RWPE1 (cell line): ENCODE data around the gene CNIH3.
A peak's percentile ranks its signal among the peaks of the same experiment; 100 is the strongest.

Experiments used
- CTCF ChIA-PET: fragments of 350-600 bp; sonication (Branson Sonifier 250); formaldehyde crosslinking; extraction: SDS; loops from one replicate; lab custom pipeline; 2021; lab: Yijun Ruan, JAX
- POLR2A ChIA-PET: fragments of 400-600 bp; formaldehyde crosslinking; extraction: SDS; loops from one replicate; lab custom pipeline; 2020; ENCODE audit warnings: antibody characterized with exemption; ENCODE audit not compliant: low non-redundant PET; lab: Yijun Ruan, JAX
- DNase-seq: peaks from one replicate; pipeline ENCODE4 v3.0.0; 2012; ENCODE audit warnings: low spot score
- H3K27ac ChIP-seq: fragments of 450-650 bp; 2 replicates; pipeline ENCODE4 v1.5.1; 2017
- CTCF ChIP-seq: fragments of 450-650 bp; conservative IDR thresholded peaks from 2 replicates; pipeline ENCODE4 v1.5.1; 2017; ENCODE audit warnings: low read depth, mild to moderate bottlenecking

The CNIH3 gene

GRCh38 chr1:224592636-224593582 lies 23.2 kb upstream of the CNIH3 start:
- no peak overlapping the region for H3K27ac ChIP-seq
- ChIA-PET POLR2A (no interaction called here), CTCF (no interaction called here)
- TF ChIP-seq CTCF, result no peak
- peak; percentile 22 for DNase-seq

GRCh38 chr1:224594360-224594759 lies 21.8 kb upstream of the CNIH3 start:
- CTCF ChIA-PET, result no interaction called here
- POLR2A ChIA-PET, result no interaction called here
- no peak for DNase-seq
- H3K27ac ChIP-seq, result no peak overlapping the region
- no peak for TF ChIP-seq CTCF

GRCh38 chr1:224594851-224595250 lies 21.3 kb upstream of the CNIH3 start:
- no peak overlapping the region for H3K27ac ChIP-seq
- no peak for DNase-seq
- ChIA-PET CTCF (no interaction called here), POLR2A (no interaction called here)
- TF ChIP-seq CTCF, result no peak

GRCh38 chr1:224605482-224606181 lies 10.5 kb upstream of the CNIH3 start:
- POLR2A ChIA-PET, result no interaction called here
- no peak for DNase-seq
- no peak for TF ChIP-seq CTCF
- H3K27ac ChIP-seq, result no peak overlapping the region
- CTCF ChIA-PET, result interaction anchor here (0.6 kb wide), 1 partner anchor 922 kb away, joined by 3 read pairs; no protein-coding TSS in a partner anchor

GRCh38 chr1:224607188-224608148 lies 8.6 kb upstream of the CNIH3 start:
- no peak for DNase-seq
- CTCF ChIA-PET, result no interaction called here
- no peak overlapping the region for H3K27ac ChIP-seq
- TF ChIP-seq CTCF, result no peak
- POLR2A ChIA-PET, result no interaction called here
